ENCODE results near the gene MDFI. TPM values are rescaled to one million over a fixed set of nuclear protein-coding genes. Genes with fewer than 3 reads are reported as not detected.
A peak's percentile ranks its signal among the peaks of the same experiment; 100 is the strongest.

Gene MDFI
- total and polyA plus RNA-seq, 11 donors = 0.35 to 9.3 (median 2.2) TPM

- DNase-seq (peak in 1 of 5 donors; percentile 55), ATAC-seq (no peak)
- TF ChIP-seq CTCF (IDR thresholded peaks at IDR 0.05) = no peak
- no peak for TF ChIP-seq POLR2A (IDR thresholded peaks at IDR 0.05)
- Histone ChIP-seq H3K27ac (peak overlapping the region in 5 of 12 donors; percentile 25 to 80 (median 72)), H3K4me3 (no peak overlapping the region), H3K4me1 (peaks cover 11 to 92% (median 65%) of the 10 kb centered on the region in 12 donors), H3K36me3 (peaks cover 0 to 15% (median 3%) of the 10 kb centered on the region in 9 donors), H3K9me3 (no peaks in the 10 kb centered on the region), H3K27me3 (no peaks in the 10 kb centered on the region)
- WGBS, 4 donors = 84 to 96% (median 93%) methylated on average over 10 of the region's 10 CpGs
- intact Hi-C loops (cut with DNase I) = loop anchor here in 2 of 10 donors (10.0 kb wide), 2 partner anchors 73 to 83 kb away; partner anchors contain the start of genes FRS3 (in 1 of the 2), PRICKLE4 (in 1 of the 2) and TOMM6 (in 1 of the 2)
Measured at GRCh38 chr6:41702089-41702745, 63.9 kb downstream of the MDFI start.

GRCh38 chr6:41702771-41703494 lies 64.7 kb downstream of the MDFI start:
- H3K9me3 ChIP-seq = no peaks in the 10 kb centered on the region
- peaks cover 0 to 13% (median 0%) of the 10 kb centered on the region in 9 donors for H3K36me3 ChIP-seq
- TF ChIP-seq CTCF (IDR thresholded peaks at IDR 0.05) = no peak
- no peak for TF ChIP-seq POLR2A (IDR thresholded peaks at IDR 0.05)
- no peak overlapping the region for H3K4me3 ChIP-seq
- peak overlapping the region in 1 of 12 donors; percentile 22 for H3K27ac ChIP-seq
- H3K27me3 ChIP-seq = no peaks in the 10 kb centered on the region
- ATAC-seq (no peak), DNase-seq (peak in 1 of 5 donors; percentile 51)
- 77 to 90% (median 85%) methylated on average over 11 to 14 of the region's 14 CpGs for WGBS, 4 donors
- peaks cover 13 to 93% (median 68%) of the 10 kb centered on the region in 12 donors for H3K4me1 ChIP-seq
- intact Hi-C loops (cut with DNase I) = loop anchor here in 2 of 10 donors (10.0 kb wide), 2 partner anchors 72 to 82 kb away; partner anchors contain the start of genes FRS3 (in 1 of the 2), PRICKLE4 (in 1 of the 2) and TOMM6 (in 1 of the 2)

Small RNA genes lying within 50 kb of the gene (microRNA-seq; reads per million reads assigned to microRNA genes)
- gene MIR4641 = 0 to 0.21 (median 0.03) reads per million in 4 donors

Other genes with a start within 250 kb of the MDFI start
- gene FOXP4, start 92.1 kb upstream of the MDFI start, total RNA-seq = 10 to 100 TPM; 11.3 to 22.5 (median 16.0) TPM
- 10 to 100 TPM; 10.9 to 17.9 TPM for gene FOXP4, start 92.1 kb upstream of the MDFI start, polyA plus RNA-seq
- 10 to 100 TPM; 26.2 to 47.2 (median 41.1) TPM for gene TFEB, start 97.1 kb downstream of the MDFI start, total RNA-seq
- gene TFEB, start 97.1 kb downstream of the MDFI start, polyA plus RNA-seq = 10 to 100 TPM; 37.7 to 40.1 TPM
- not detected for gene PGC, start 108.9 kb downstream of the MDFI start, total RNA-seq
- 1 to 10 TPM in 1 of 2 donors, not detected in 1; 1.1 TPM for gene PGC, start 108.9 kb downstream of the MDFI start, polyA plus RNA-seq
- gene FRS3, start 141.4 kb downstream of the MDFI start, total RNA-seq = 1 to 10 TPM; 3.8 to 6.8 (median 5.1) TPM
- gene FRS3, start 141.4 kb downstream of the MDFI start, polyA plus RNA-seq = 1 to 10 TPM; 3.2 to 5.7 TPM
- 1 to 10 TPM; 1.1 to 3.7 (median 1.9) TPM for gene PRICKLE4, start 142.3 kb downstream of the MDFI start, total RNA-seq
- 1 to 10 TPM; 1.9 to 3.9 TPM for gene PRICKLE4, start 142.3 kb downstream of the MDFI start, polyA plus RNA-seq
- 100 to 1,000 TPM; 158 to 225 (median 182) TPM for gene TOMM6, start 149.2 kb downstream of the MDFI start, total RNA-seq
- 100 to 1,000 TPM; 171 to 277 TPM for gene TOMM6, start 149.2 kb downstream of the MDFI start, polyA plus RNA-seq